GM18502 (cell line): ENCODE data around the gene SAP30L.

Experiments used
- ATAC-seq: cut with Tn5 transposase; IDR thresholded peaks from one replicate; pipeline ENCODE4 v1.9.1; 2021; ENCODE audit warnings: mild to moderate bottlenecking; ENCODE audit not compliant: unreplicated experiment, poor library complexity

SAP30L gene

DNA sequence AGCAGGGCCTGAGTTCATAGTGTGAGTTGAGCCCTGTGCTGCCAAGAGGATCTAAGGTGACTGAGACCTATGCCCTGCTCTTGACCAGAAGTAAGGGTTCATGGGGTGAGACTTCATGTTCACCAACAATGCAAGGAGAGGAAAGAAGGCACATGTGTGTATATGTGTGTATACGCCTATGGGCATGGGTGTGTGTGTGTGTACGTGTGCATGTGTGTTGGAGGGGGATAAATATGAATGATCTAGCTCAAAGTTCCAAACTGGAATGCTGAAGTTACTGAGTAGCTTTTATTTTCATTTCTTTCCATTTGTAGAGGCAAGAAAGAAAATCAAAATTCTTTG is 57.9 kb downstream of the SAP30L start:
- ATAC-seq: no peak

DNA sequence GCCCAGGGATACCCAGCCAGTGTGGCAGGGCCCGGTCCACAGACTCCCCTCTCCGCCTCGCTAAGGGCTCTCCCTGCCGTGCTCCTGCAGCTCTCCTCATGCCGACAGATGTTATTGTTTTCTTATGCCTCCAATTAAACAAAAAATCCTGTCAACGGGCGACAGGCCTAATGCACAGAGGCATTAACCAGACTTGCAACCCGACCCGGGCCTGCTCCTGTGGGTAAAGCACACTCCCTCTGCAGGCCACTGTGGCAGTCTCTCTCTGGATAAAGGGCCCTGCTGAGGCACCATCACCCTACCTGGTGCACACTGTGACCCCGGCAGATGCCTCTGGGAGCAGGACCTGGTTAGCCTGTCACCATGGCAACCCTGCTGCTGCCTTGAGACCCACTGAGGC is 59.8 kb downstream of the SAP30L start:
- no peak for ATAC-seq

DNA sequence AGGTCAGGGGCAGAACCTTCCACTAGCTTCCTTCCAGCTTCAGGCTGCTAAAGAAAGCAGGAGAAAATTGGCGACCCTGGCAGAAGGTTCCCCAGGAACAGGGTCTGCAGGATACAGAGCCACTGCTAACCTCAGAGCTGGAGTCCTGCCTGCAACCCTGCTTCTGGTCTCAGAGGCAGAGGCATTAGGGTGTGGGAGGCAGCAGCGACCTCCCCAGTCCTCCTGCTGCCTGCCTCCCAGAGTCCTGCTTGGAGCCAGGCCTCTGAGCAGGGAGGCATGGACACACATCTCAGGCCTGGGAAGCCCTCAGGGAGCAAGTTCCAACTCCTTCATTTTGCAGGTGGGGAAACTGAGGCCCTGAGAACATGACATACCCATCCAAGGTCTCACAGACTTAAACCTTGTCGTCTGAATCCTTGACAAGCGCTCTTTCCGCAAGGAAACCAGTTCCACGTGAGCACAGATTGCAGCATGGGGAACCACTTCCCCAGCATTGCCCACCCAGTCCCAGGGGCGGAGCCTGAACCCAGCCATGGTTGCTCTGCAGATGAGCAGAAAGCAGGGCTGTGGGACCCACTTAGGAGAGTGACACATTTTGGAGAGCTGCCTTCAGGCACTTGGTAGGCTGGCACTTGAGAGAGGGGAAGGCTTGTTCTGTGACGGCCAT is 60.4 kb downstream of the SAP30L start:
- no peak for ATAC-seq

DNA sequence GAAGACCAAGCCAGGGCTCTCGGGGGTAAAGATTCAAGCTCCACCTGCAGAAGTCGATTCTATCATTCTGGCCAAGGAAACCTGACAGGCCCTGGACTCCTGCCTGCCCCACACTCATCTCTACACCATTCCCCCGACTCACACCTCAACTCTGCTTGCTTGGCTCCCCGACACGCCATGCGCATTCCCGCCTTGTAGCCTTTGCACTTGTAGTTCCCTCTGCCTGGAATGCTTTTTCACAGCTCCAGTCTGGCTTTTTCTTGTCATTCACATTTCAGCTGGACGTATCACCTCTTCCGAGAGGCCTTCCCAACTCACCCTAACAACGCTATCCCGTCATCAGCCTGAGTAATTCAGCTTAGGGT is 60.9 kb downstream of the SAP30L start:
- ATAC-seq: no peak

DNA sequence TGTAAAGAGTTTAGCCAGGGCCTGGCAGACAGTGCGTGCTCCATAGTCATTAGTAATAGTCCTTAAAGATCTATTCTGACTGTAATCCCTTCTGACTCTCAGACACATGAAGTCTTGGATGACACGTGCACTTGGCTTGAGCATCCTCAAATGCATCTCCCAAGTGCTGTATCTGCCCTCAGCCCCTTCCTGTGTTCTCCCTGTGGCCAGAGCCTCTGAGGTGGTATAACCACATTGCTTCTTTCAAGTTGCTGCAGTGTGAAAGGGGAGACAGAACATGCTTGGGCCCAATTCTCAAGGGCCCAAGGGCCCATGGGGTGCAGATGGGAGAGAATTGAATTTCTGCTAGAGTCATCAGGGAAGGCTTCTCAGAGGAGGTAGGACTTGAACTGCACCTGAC is 62.3 kb downstream of the SAP30L start:
- ATAC-seq: no peak

DNA sequence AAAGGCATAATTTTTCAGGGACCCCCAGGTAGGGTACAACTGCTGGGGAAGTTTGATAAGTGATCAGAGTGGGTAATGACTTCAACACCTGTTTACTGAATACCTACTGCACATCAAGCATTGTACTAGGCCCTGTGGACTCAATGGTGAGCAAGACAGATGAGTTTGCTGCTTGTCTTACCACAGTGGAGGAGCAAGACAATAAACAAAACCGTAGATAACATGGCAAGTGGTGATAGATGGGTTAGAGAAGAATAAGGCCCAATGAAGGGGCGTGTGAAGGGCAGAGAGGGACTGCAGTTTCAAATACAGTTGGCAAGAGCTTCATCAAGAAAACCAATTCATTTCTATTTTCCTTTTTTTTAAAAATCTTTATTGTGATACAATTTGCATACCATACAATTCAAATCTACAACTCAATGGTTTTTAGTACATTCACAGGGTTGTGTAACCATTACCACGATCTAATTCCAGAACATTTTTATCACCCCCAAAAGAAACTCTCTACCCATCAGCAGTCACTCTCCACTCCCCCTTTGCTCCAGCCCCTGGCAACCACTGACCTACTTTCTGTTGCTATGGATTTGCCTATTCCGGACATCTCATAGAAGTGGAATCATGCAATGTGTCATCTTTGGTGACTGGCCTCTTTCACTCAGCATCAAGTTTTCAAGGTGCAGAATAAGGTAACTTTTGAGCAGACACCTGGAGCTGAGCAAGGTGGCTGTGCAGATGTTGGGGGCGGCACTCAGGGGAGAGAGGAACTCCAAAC is 64.2 kb downstream of the SAP30L start:
- no peak for ATAC-seq
